Panc1 (cell line): ENCODE measurements around the gene CABP4.

Experiments
- REST ChIP-seq, 2 experiments: IDR thresholded peaks; 2 replicates each; pipeline ENCODE4 v1.6.1; 2011 to 2012; ENCODE audit warnings: low read depth in 2 of 2, control low read depth in 1 of 2, low read length in 1 of 2, mild to moderate bottlenecking in 1 of 2, moderate library complexity in 1 of 2; ENCODE audit not compliant: insufficient read depth in 1 of 2
- TF ChIP-seq, protein P1 (sequence below): fragments of 450-650 bp; IDR thresholded peaks from 2 replicates; pipeline ENCODE4 v1.5.1; 2017; ENCODE audit warnings: mild to moderate bottlenecking

DNA sequence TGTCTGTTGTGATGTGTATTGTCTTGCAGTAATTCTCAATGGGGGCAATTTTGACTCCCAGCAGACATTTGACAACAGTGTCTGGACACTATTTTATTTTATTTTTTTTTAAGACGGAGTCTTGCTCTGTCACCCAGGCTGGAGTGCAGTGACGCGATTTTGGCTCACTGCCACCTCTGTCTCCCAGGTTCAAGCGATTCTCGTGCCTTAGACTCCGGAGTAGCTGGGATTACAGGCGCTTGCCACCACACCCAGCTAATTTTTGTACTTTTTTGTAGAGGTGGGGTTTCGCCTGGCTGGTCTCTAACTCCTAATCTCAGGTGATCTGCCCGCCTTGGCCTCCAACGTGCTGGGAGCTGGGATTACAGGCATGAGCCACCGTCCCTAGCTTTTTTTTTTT, 25.4 kb upstream of the CABP4 start:
- TF ChIP-seq, protein P1, sequence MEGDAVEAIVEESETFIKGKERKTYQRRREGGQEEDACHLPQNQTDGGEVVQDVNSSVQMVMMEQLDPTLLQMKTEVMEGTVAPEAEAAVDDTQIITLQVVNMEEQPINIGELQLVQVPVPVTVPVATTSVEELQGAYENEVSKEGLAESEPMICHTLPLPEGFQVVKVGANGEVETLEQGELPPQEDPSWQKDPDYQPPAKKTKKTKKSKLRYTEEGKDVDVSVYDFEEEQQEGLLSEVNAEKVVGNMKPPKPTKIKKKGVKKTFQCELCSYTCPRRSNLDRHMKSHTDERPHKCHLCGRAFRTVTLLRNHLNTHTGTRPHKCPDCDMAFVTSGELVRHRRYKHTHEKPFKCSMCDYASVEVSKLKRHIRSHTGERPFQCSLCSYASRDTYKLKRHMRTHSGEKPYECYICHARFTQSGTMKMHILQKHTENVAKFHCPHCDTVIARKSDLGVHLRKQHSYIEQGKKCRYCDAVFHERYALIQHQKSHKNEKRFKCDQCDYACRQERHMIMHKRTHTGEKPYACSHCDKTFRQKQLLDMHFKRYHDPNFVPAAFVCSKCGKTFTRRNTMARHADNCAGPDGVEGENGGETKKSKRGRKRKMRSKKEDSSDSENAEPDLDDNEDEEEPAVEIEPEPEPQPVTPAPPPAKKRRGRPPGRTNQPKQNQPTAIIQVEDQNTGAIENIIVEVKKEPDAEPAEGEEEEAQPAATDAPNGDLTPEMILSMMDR: no peak
- TF ChIP-seq REST (IDR thresholded peaks at IDR 0.05; ENCODE audit: insufficient read depth in 1 of 2, low read depth in 2 of 2, low read length in 1 of 2): no peak
